DMS53 treated with DMSO at 0.1 percent for 48 hours (cell line): ENCODE data around the gene CASTOR2.
"Not testable (repeated sequence)": the region's sequence is repeated elsewhere in the genome, so short reads cannot be mapped to it uniquely, and the experiment has no call there.

Experiments used
- DNase-seq: peaks from one replicate; lab custom pipeline; 2025; ENCODE audit not compliant: unreplicated experiment; lab: John Stamatoyannopoulos, UW

CASTOR2 gene

GRCh38 chr7:75050501-75050900, 86.0 kb downstream of the CASTOR2 start:
- DNase-seq, result no peak

- DNase-seq, result no peak
Measured at GRCh38 chr7:75054744-75055143, 90.2 kb downstream of the CASTOR2 start.

GRCh38 chr7:75055155-75055554, 90.7 kb downstream of the CASTOR2 start:
- no peak for DNase-seq

- DNase-seq, result no peak
Measured at GRCh38 chr7:75055830-75056772, 91.6 kb downstream of the CASTOR2 start.

GRCh38 chr7:75058406-75058805, 93.9 kb downstream of the CASTOR2 start:
- no peak for DNase-seq

- no peak for DNase-seq
Measured at GRCh38 chr7:75064291-75064690, 99.8 kb downstream of the CASTOR2 start.

- no peak for DNase-seq
Measured at GRCh38 chr7:75064801-75065200, 100.3 kb downstream of the CASTOR2 start.

GRCh38 chr7:75066521-75066920, 102.0 kb downstream of the CASTOR2 start:
- DNase-seq, result no peak

GRCh38 chr7:75072981-75073283, 108.4 kb downstream of the CASTOR2 start:
- DNase-seq, result no peak

GRCh38 chr7:75074262-75074641, 109.7 kb downstream of the CASTOR2 start:
- not testable (repeated sequence) for DNase-seq
